ENCODE results near the gene RGS10.

- no peak for TF ChIP-seq CTCF (IDR thresholded peaks at IDR 0.05)
- no peak for TF ChIP-seq POLR2A (IDR thresholded peaks at IDR 0.05)
Measured at GRCh38 chr10:119550827-119551226, 8.3 kb upstream of the RGS10 start.
